PC-3 (cell line): ENCODE data around the gene PRDM15. TPM values are rescaled to one million over a fixed set of nuclear protein-coding genes. Genes with fewer than 3 reads are reported as not detected.

ENCODE experiments used
- ATAC-seq: fragments of 200-7000 bp; cut with Tn5 transposase; 2 replicates; pipeline ENCODE4 v1.9.1; 2020; ENCODE audit warnings: mild to moderate bottlenecking, moderate library complexity
- BruUV-seq: library from RNA; stranded (reverse); fragments of 400-500 nt; replicated peaks from 2 replicates; lab custom pipeline; 2021; lab: Mats Ljungman, UMichigan
- CTCF ChIA-PET: fragments of 300-600 bp; sonication (Branson Sonifier 250); formaldehyde crosslinking; loops from one replicate; lab custom pipeline; 2022; ENCODE audit warnings: antibody characterized with exemption; lab: Charles Lee
- POLR2A ChIA-PET: fragments of 300-600 bp; sonication (Branson Sonifier 250); formaldehyde crosslinking; loops from one replicate; lab custom pipeline; 2022; ENCODE audit warnings: antibody characterized with exemption; ENCODE audit not compliant: unreplicated experiment; lab: Charles Lee
- DNase-seq: peaks from one replicate; pipeline ENCODE4 v3.0.0-alpha.2; 2015
- H2AFZ ChIP-seq: fragments of 300-600 bp; sonication (generic); 2 replicates; pipeline ENCODE4 v1.6.0; 2016; ENCODE audit warnings: antibody characterized with exemption, low read length
- H3F3A ChIP-seq: fragments of 300-600 bp; sonication (generic); one replicate; pipeline ENCODE4 v1.6.0; 2017; ENCODE audit warnings: antibody characterized with exemption, low read length, control low read depth, mild to moderate bottlenecking; ENCODE audit not compliant: unreplicated experiment
- H3K27ac ChIP-seq: fragments of 300-600 bp; sonication (generic); 2 replicates; pipeline ENCODE4 v1.5.1; 2016; ENCODE audit warnings: mild to moderate bottlenecking, low read length
- H3K27me3 ChIP-seq: fragments of 300-600 bp; sonication (generic); 2 replicates; pipeline ENCODE4 v1.6.1; 2016; ENCODE audit warnings: low read length, mixed read lengths
- H3K36me3 ChIP-seq: fragments of 300-600 bp; sonication (generic); 2 replicates; pipeline ENCODE4 v1.6.1; 2016; ENCODE audit warnings: low read depth, mixed run types, low read length, mixed read lengths
- H3K4me1 ChIP-seq: fragments of 300-600 bp; sonication (generic); 2 replicates; pipeline ENCODE4 v1.5.1; 2016; ENCODE audit warnings: low read length; ENCODE audit not compliant: insufficient read depth
- H3K4me2 ChIP-seq: fragments of 300-600 bp; sonication (generic); 2 replicates; pipeline ENCODE4 v1.6.0; 2016; ENCODE audit warnings: low read length
- H3K4me3 ChIP-seq: fragments of 300-600 bp; sonication (generic); 2 replicates; pipeline ENCODE4 v1.5.1; 2016; ENCODE audit warnings: mild to moderate bottlenecking, low read length, mixed read lengths
- H3K79me2 ChIP-seq: fragments of 300-600 bp; sonication (generic); 2 replicates; pipeline ENCODE4 v1.6.1; 2017; ENCODE audit warnings: low read length, mixed read lengths
- H3K9ac ChIP-seq: fragments of 300-600 bp; sonication (generic); 2 replicates; pipeline ENCODE4 v1.6.0; 2016; ENCODE audit warnings: mild to moderate bottlenecking, low read length
- H3K9me2 ChIP-seq: fragments of 300-600 bp; sonication (generic); replicated peaks from 2 replicates; pipeline ENCODE4 v1.6.1; 2016; ENCODE audit warnings: mixed run types, low read length, mixed read lengths
- H3K9me3 ChIP-seq: fragments of 300-600 bp; sonication (generic); 2 replicates; pipeline ENCODE4 v1.6.1; 2016; ENCODE audit warnings: low read length, mixed read lengths
- H4K20me1 ChIP-seq: fragments of 300-600 bp; sonication (generic); 2 replicates; pipeline ENCODE4 v1.6.1; 2016; ENCODE audit warnings: low read length, mixed read lengths
- EZH2 ChIP-seq: fragments of 300-600 bp; sonication (generic); IDR thresholded peaks from one replicate; pipeline ENCODE4 v1.6.1; 2017; ENCODE audit warnings: antibody characterized with exemption, mild to moderate bottlenecking, low read length; ENCODE audit not compliant: unreplicated experiment
- EZH2phosphoT487 ChIP-seq: fragments of 300-600 bp; sonication (generic); IDR thresholded peaks from 2 replicates; pipeline ENCODE4 v1.6.1; 2018; ENCODE audit warnings: mild to moderate bottlenecking, antibody characterized with exemption, low read length, borderline replicate concordance
- intact Hi-C: fragments of 100-400 bp; cut with micrococcal nuclease; formaldehyde crosslinking; loops from 2 replicates; pipeline ENCODE4 v1.9.0; 2023
- total RNA-seq: library from RNA; depleted of rRNA; stranded (reverse); fragments of >200 nt; gene quantifications from 2 replicates; pipeline ENCODE4 v1.2.3, GENCODE V29; 2014
- TF ChIP-seq, protein P1 (sequence below): fragments of 300-600 bp; sonication (generic); conservative IDR thresholded peaks from 2 replicates; pipeline ENCODE4 v1.5.1; 2017; ENCODE audit warnings: antibody characterized with exemption, low read depth, mild to moderate bottlenecking, low read length

PRDM15 gene
- total RNA-seq, 1 experiment from 2014 or later: 13.4 TPM

DNA sequence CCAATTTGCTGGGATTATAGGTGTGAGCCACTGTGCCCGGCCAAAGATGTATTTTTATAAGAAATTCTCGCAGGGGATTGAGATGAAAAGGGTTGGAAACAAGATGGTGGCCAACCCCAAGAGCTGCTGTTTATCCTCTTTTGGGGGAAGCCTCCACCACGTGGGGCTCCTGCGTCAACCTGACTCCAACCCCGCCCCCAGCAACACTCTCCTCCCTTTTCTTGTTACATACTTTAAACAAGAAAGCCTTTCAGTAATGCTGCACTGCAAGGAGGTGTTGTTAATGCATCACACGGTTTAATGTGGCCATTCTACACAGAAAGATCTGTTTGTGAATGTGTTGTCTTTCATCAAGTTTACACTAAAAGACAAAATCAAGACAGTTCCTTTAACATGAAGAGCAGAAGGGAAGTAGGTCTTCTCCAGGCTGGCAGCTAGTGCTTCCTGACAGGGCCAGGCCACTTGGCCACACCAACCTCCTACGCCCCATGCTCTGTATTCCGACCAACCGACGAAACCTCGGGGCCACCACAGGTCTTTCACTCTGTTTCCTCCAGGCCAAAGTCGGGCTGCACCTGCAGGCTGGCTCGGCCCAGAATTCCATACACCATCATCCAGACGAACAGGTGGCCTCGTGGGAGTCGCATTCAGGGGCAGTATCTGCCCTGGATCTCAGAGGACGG lies 48.7 kb upstream of the PRDM15 start:
- intact Hi-C loops: no loop called here
- ChIA-PET CTCF (no interaction called here), POLR2A (no interaction called here)
- H3K27ac ChIP-seq: no peak overlapping the region
- H3K9me2 ChIP-seq: no peaks in the 10 kb centered on the region
- no TSS peak for BruUV-seq
- DNase-seq (no peak), ATAC-seq (no peak)
- peaks cover 35% of the 10 kb centered on the region for H3K4me1 ChIP-seq
- peaks cover 57% of the 10 kb centered on the region for H3K79me2 ChIP-seq
- no peak overlapping the region for H2AFZ ChIP-seq
- no peak overlapping the region for H3K9ac ChIP-seq
- no peak overlapping the region for H3K4me3 ChIP-seq
- no peaks in the 10 kb centered on the region for H4K20me1 ChIP-seq
- no peak overlapping the region for H3K4me2 ChIP-seq
- H3K9me3 ChIP-seq: no peaks in the 10 kb centered on the region
- 0 out of 2 replicates have a peak, but pooled peaks cover 4% of the 10 kb centered on the region for H3K36me3 ChIP-seq
- TF ChIP-seq, protein P1, sequence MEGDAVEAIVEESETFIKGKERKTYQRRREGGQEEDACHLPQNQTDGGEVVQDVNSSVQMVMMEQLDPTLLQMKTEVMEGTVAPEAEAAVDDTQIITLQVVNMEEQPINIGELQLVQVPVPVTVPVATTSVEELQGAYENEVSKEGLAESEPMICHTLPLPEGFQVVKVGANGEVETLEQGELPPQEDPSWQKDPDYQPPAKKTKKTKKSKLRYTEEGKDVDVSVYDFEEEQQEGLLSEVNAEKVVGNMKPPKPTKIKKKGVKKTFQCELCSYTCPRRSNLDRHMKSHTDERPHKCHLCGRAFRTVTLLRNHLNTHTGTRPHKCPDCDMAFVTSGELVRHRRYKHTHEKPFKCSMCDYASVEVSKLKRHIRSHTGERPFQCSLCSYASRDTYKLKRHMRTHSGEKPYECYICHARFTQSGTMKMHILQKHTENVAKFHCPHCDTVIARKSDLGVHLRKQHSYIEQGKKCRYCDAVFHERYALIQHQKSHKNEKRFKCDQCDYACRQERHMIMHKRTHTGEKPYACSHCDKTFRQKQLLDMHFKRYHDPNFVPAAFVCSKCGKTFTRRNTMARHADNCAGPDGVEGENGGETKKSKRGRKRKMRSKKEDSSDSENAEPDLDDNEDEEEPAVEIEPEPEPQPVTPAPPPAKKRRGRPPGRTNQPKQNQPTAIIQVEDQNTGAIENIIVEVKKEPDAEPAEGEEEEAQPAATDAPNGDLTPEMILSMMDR: no peak
- TF ChIP-seq EZH2phosphoT487 (no peak), EZH2 (no peak)
- H3K27me3 ChIP-seq: no peaks in the 10 kb centered on the region
- H3F3A ChIP-seq: no peaks in the 10 kb centered on the region

DNA sequence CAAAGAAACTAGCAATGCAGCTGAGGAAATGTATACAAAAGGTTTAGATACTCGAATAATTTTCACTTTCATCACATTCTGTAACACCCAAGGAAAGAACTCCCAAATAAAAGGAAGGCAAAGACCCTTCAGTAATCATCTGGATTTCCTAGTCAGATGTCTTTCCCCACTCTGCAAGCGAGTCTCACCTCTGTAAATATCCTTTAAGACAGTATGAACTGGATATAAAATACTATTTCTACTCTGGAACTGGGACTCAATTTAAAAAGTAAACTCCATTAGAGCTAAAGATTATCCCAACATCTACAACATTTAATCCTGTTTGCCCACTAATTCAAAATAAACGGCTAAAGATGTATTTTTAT lies 47.6 kb upstream of the PRDM15 start:
- intact Hi-C loops: no loop called here
- ChIA-PET CTCF (no interaction called here), POLR2A (interaction anchor here (0.7 kb wide), 1 partner anchor 35 kb away, joined by 3 read pairs; no protein-coding TSS in a partner anchor)
- Histone ChIP-seq H3K27me3 (no peaks in the 10 kb centered on the region), H3K4me1 (peaks cover 25% of the 10 kb centered on the region), H3K4me2 (peak overlapping the region; percentile 76), H3F3A (no peaks in the 10 kb centered on the region), H3K27ac (peak overlapping the region; percentile 12; the same call in 1 of the 2 replicates), H3K79me2 (peaks cover 58% of the 10 kb centered on the region), H3K9me3 (no peaks in the 10 kb centered on the region), H3K9ac (peak overlapping the region; percentile 40), H2AFZ (0 out of 2 replicates have a peak overlapping the region, but pooled peaks have one; percentile 12), H3K9me2 (no peaks in the 10 kb centered on the region), H3K4me3 (peak overlapping the region; percentile 50), H4K20me1 (no peaks in the 10 kb centered on the region), H3K36me3 (0 out of 2 replicates have a peak, but pooled peaks cover 4% of the 10 kb centered on the region)
- DNase-seq (no peak), ATAC-seq (peak; percentile 28)
- BruUV-seq: no TSS peak
- TF ChIP-seq EZH2: no peak
- TF ChIP-seq, protein P1: no peak
- no peak for TF ChIP-seq EZH2phosphoT487

DNA sequence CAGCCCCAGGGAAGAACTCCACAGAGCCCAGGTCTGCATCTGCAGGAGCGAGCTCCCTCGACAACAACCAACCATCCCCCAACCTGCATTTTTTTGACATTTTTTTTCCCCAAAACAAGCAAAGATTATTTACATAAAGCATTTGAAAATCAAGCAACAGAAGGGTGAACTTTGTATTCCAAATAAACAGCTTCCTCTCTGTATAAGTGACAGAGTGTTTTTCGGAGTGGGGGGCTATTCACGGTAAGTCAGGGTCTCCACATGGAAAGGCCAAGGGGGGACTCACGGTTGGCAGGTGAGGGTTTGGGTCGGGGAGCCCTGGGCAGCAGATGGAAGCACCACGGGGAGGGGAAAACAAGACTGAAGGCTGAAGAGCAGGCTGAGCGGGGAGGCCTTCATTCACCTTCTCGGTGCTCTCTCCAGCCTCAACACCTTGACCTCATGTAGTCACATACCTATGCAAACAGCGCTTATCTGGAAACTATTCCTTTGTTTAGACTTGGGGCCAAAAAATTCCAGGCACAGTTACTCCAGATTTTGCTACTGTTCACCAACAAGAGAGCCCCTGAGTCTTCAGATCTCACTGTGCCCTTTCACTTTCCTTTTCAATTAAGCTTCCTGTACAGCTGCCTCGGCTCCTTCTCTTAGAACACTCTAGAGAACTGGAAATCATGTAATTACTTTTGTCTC lies 47.1 kb upstream of the PRDM15 start:
- DNase-seq (peak; percentile 39), ATAC-seq (peak; percentile 73)
- peak overlapping the region; percentile 40 for H3K9ac ChIP-seq
- CTCF ChIA-PET: no interaction called here
- H3K27me3 ChIP-seq: no peaks in the 10 kb centered on the region
- peak overlapping the region; percentile 12; the same call in 1 of the 2 replicates for H2AFZ ChIP-seq
- no peaks in the 10 kb centered on the region for H4K20me1 ChIP-seq
- peak overlapping the region; percentile 76 for H3K4me2 ChIP-seq
- intact Hi-C loops: no loop called here
- H3K27ac ChIP-seq: peak overlapping the region; percentile 12; the same call in 1 of the 2 replicates
- POLR2A ChIA-PET: no interaction called here
- H3K79me2 ChIP-seq: peaks cover 58% of the 10 kb centered on the region
- H3F3A ChIP-seq: no peaks in the 10 kb centered on the region
- no peaks in the 10 kb centered on the region for H3K9me3 ChIP-seq
- H3K4me3 ChIP-seq: peak overlapping the region; percentile 50
- no TSS peak for BruUV-seq
- H3K9me2 ChIP-seq: no peaks in the 10 kb centered on the region
- H3K36me3 ChIP-seq: 0 out of 2 replicates have a peak, but pooled peaks cover 4% of the 10 kb centered on the region
- TF ChIP-seq, protein P1: no peak
- TF ChIP-seq EZH2phosphoT487 (no peak), EZH2 (no peak)
- peaks cover 21% of the 10 kb centered on the region for H3K4me1 ChIP-seq
